GM12878 (cell line): Measurements from ENCODE around the gene MT1G. TPM values are rescaled to one million over a fixed set of nuclear protein-coding genes. Genes with fewer than 3 reads are reported as not detected.

Source experiments
- ATAC-seq: fragments of 200-7000 bp; cut with Tn5 transposase; 3 replicates; pipeline ENCODE4 v1.9.1; 2020; ENCODE audit warnings: mild to moderate bottlenecking, moderate library complexity
- BruUV-seq: library from RNA; stranded (reverse); fragments of 400-500 nt; replicated peaks from 2 replicates; lab custom pipeline; 2021; lab: Mats Ljungman, UMichigan
- CTCF ChIA-PET: fragments of 300-600 bp; sonication (Branson Sonifier 250); formaldehyde crosslinking; extraction: SDS; loops from one replicate; lab custom pipeline; 2021; ENCODE audit warnings: inconsistent platforms; lab: Yijun Ruan, JAX
- POLR2A ChIA-PET: fragments of 350-600 bp; formaldehyde crosslinking; extraction: SDS; loops from one replicate; lab custom pipeline; 2021; ENCODE audit warnings: inconsistent platforms; lab: Charles Lee
- RAD21 ChIA-PET: fragments of 300-600 bp; sonication (Branson Sonifier 250); formaldehyde crosslinking; loops from one replicate; lab custom pipeline; 2023; ENCODE audit warnings: antibody characterized with exemption; ENCODE audit not compliant: unreplicated experiment; lab: Charles Lee
- SMC1A ChIA-PET: fragments of 300-600 bp; sonication (Branson Sonifier 250); formaldehyde crosslinking; loops from one replicate; lab custom pipeline; 2023; ENCODE audit not compliant: unreplicated experiment, uncharacterized antibody; lab: Charles Lee
- DNase-seq: peaks from one replicate; pipeline ENCODE4 v3.0.0-alpha.2; 2011; ENCODE audit warnings: low read depth, low spot score
- FAIRE-seq: peaks from 3 replicates; lab custom pipeline; 2011; peaks lifted over from hg19 to GRCh38; lab: Jason Lieb, UNC
- H2AFZ ChIP-seq: 2 replicates; pipeline ENCODE4 v1.6.0; 2011; ENCODE audit warnings: low read depth, low read length, control low read depth; ENCODE audit not compliant: control insufficient read depth
- H3K27ac ChIP-seq: 2 replicates; pipeline ENCODE4 v1.5.1; 2011; ENCODE audit warnings: control low read depth; ENCODE audit not compliant: control insufficient read depth, insufficient read depth
- H3K27me3 ChIP-seq, 2 experiments: replicated peaks in 1 of 2; 2 replicates each; pipeline versions ENCODE4 v1.6.0 to v1.6.1; 2011; ENCODE audit warnings: low read length in 1 of 2; ENCODE audit not compliant: control insufficient read depth in 2 of 2, insufficient read depth in 2 of 2
- H3K36me3 ChIP-seq, 2 experiments: 2 replicates each; pipeline ENCODE4 v1.5.1; 2011; ENCODE audit warnings: low read length in 1 of 2; ENCODE audit not compliant: control insufficient read depth in 2 of 2, insufficient read depth in 2 of 2
- H3K4me1 ChIP-seq: 2 replicates; pipeline ENCODE4 v1.6.1; 2011; ENCODE audit warnings: mild to moderate bottlenecking, low read length, moderate library complexity, mixed read lengths; ENCODE audit not compliant: control insufficient read depth, insufficient read depth
- H3K4me2 ChIP-seq: 2 replicates; pipeline ENCODE4 v1.6.0; 2011; ENCODE audit warnings: control low read depth; ENCODE audit not compliant: control insufficient read depth, insufficient read depth
- H3K4me3 ChIP-seq: fragments of 200-600 bp; sonication (generic); 2 replicates; pipeline ENCODE4 v1.5.1; 2016
- H3K79me2 ChIP-seq: 2 replicates; pipeline ENCODE4 v1.6.0; 2011; ENCODE audit warnings: low read length; ENCODE audit not compliant: control insufficient read depth, insufficient read depth
- H3K9ac ChIP-seq: 2 replicates; pipeline ENCODE4 v1.8.0; 2011; ENCODE audit warnings: low read length, control low read depth, mixed read lengths; ENCODE audit not compliant: control insufficient read depth, insufficient read depth
- H3K9me3 ChIP-seq: replicated peaks from 3 replicates; pipeline ENCODE4 v1.5.1; 2011; ENCODE audit warnings: mild to moderate bottlenecking, low read length; ENCODE audit not compliant: control insufficient read depth, insufficient read depth
- H4K20me1 ChIP-seq: 2 replicates; pipeline ENCODE4 v1.6.0; 2011; ENCODE audit not compliant: control insufficient read depth, insufficient read depth
- BRCA1 ChIP-seq: IDR thresholded peaks from 2 replicates; pipeline ENCODE4 v1.6.1; 2011; ENCODE audit warnings: low read depth, low read length, improper control_type of control experiment
- CREM ChIP-seq: IDR thresholded peaks from 2 replicates; pipeline ENCODE4 v1.6.1; 2014; ENCODE audit warnings: antibody characterized with exemption, low read depth
- HDAC2 ChIP-seq: fragments of 200-600 bp; sonication (generic); IDR thresholded peaks from 2 replicates; pipeline ENCODE4 v1.6.1; 2017
- MTA3 ChIP-seq: IDR thresholded peaks from 2 replicates; pipeline ENCODE4 v1.6.1; 2012; ENCODE audit warnings: low read length, inconsistent platforms, borderline replicate concordance
- NFIC ChIP-seq: IDR thresholded peaks from 2 replicates; pipeline ENCODE4 v1.6.1; 2012; ENCODE audit warnings: low read depth, mild to moderate bottlenecking, inconsistent platforms, low read length, moderate library complexity
- NFXL1 ChIP-seq: fragments of 450-650 bp; IDR thresholded peaks from 2 replicates; pipeline ENCODE4 v1.6.1; 2017; ENCODE audit warnings: antibody characterized with exemption, mild to moderate bottlenecking, borderline replicate concordance
- NRF1 ChIP-seq: conservative IDR thresholded peaks from 2 replicates; pipeline ENCODE4 v1.6.1; 2011; ENCODE audit warnings: mild to moderate bottlenecking, low read depth, low read length, improper control_type of control experiment
- RCOR1 ChIP-seq: conservative IDR thresholded peaks from 2 replicates; pipeline ENCODE4 v1.6.1; 2012; ENCODE audit warnings: low read depth, low read length, improper control_type of control experiment
- SREBF1 ChIP-seq: IDR thresholded peaks from 2 replicates; pipeline ENCODE4 v1.6.1; 2012; ENCODE audit warnings: mild to moderate bottlenecking, low read length
- TBL1XR1 ChIP-seq: IDR thresholded peaks from 2 replicates; pipeline ENCODE4 v1.6.1; 2012; ENCODE audit warnings: low read depth, low read length, improper control_type of control experiment
- ZNF207 ChIP-seq: fragments of 450-650 bp; IDR thresholded peaks from 2 replicates; pipeline ENCODE4 v1.6.1; 2014; ENCODE audit warnings: antibody characterized with exemption, mild to moderate bottlenecking, borderline replicate concordance
- ZZZ3 ChIP-seq: IDR thresholded peaks from 2 replicates; pipeline ENCODE4 v1.6.1; 2011; ENCODE audit warnings: low read depth; ENCODE audit not compliant: control insufficient read depth, insufficient read length
- WGBS: methylation state at CpG from one replicate; pipeline ENCODE4 v1.1.6; 2016; ENCODE audit warnings: low lambda C conversion rate; ENCODE audit not compliant: insufficient replicate concordance, insufficient coverage; ENCODE audit errors: missing lambda C conversion rate; 5-methylcytosine and 5-hydroxymethylcytosine counted together
- in situ Hi-C: fragments of 300-500 bp; cut with MboI; formaldehyde crosslinking; loops from 9 replicates; pipeline ENCODE4 v1.14.3; 2018; ENCODE audit warnings: mixed read lengths
- intact Hi-C: fragments of 100-400 bp; cut with micrococcal nuclease; formaldehyde crosslinking; loops from one replicate; pipeline ENCODE4 v1.14.2; 2022; ENCODE audit not compliant: unreplicated experiment
- polyA plus RNA-seq, 11 experiments: library from polyadenylated mRNA; depleted of rRNA in 4 of 11; unstranded in 6 of 11; stranded (reverse) in 5 of 11; fragments of >200 nt; fragmentation: Nextera tagmentation in 4 of 11; fragmentation: Illumina TruSeq in 1 of 11; extraction: Ambion mirVana in 4 of 11; extraction: Trizol in 1 of 11; gene quantifications; 1 replicate in 1 of 11; 2 replicates in 10 of 11; pipeline versions ENCODE4 v1.2.1 to v1.2.3, GENCODE V29; 2011 to 2016; ENCODE audit warnings: inconsistent platforms in 2 of 11, missing spikeins in 2 of 11, low read depth in 1 of 11
- total RNA-seq, 4 experiments: library from RNA; depleted of rRNA in 3 of 4; stranded (reverse); fragments of >200 nt in 3 of 4; fragmentation: Illumina TruSeq in 1 of 4; extraction: Trizol in 1 of 4; gene quantifications; 2 replicates each; pipeline versions ENCODE4 v1.2.1 to v1.2.3, GENCODE V29; 2013 to 2021
- TF ChIP-seq, protein P1 (sequence below): fragments of 450-650 bp; IDR thresholded peaks from 2 replicates; pipeline ENCODE4 v1.6.1; 2017; ENCODE audit warnings: antibody characterized with exemption, mild to moderate bottlenecking, moderate library complexity
- TF ChIP-seq, protein P2 (sequence below): fragments of 450-650 bp; conservative IDR thresholded peaks from 2 replicates; pipeline ENCODE4 v1.6.1; 2017; ENCODE audit warnings: mild to moderate bottlenecking, moderate library complexity

Gene MT1G
- total and polyA plus RNA-seq, 10 of the 15 experiments (the other 5 are each of a cell fraction or from before 2014, with no cell fraction given): 1.2 to 9.1 (median 4.6) TPM

DNA sequence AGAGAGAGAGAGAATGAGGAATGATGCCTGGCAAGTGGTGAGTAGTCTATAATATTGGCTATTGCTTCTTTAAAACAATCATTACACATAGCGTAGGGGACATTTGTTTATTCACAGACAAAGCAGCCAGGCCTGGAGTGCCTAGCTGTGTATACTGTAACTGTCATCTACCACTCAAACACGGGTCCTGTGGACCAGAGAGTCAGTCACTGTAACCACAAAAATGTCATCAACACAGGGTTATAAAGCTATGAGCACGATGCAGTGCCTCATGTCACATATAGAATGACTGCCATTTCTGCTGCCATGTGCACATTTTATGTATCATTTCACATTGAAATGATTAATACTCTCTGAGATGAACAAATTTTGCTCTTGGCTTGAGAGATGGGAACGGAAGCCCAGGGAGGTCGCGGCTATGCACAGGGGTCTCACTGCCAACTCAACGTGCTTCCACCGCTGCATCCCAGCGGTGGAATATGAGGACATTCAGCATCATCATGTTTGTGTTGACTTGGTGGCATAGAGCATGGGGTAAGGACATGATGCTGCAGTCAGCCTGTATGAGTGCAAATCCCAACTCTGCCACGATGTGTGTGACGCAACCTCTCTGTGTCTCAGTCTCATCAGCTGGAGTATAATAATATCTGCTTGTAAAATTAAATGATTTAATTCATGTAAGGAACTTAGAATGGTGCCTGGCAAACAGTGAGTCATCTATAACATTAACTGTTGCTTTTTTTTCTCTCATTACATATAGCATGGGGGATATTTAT is 5.1 kb upstream of the MT1G start:
- Histone ChIP-seq H3K9ac (no peak overlapping the region), H3K4me3 (no peak overlapping the region), H2AFZ (no peak overlapping the region), H3K79me2 (no peaks in the 10 kb centered on the region), H3K4me2 (no peak overlapping the region), H4K20me1 (no peaks in the 10 kb centered on the region), H3K4me1 (no peaks in the 10 kb centered on the region), H3K27me3 (peaks cover 11 to 17% of the 10 kb centered on the region in 2 experiments), H3K9me3 (no peaks in the 10 kb centered on the region), H3K27ac (no peak overlapping the region), H3K36me3 (no peaks in the 10 kb centered on the region)
- SMC1A ChIA-PET: interaction anchor here (1.0 to 1.5 kb wide), 3 partner anchors 28 to 30 kb away, joined by 4 to 7 read pairs (median 5); no protein-coding TSS in a partner anchor
- TF ChIP-seq, protein P1, sequence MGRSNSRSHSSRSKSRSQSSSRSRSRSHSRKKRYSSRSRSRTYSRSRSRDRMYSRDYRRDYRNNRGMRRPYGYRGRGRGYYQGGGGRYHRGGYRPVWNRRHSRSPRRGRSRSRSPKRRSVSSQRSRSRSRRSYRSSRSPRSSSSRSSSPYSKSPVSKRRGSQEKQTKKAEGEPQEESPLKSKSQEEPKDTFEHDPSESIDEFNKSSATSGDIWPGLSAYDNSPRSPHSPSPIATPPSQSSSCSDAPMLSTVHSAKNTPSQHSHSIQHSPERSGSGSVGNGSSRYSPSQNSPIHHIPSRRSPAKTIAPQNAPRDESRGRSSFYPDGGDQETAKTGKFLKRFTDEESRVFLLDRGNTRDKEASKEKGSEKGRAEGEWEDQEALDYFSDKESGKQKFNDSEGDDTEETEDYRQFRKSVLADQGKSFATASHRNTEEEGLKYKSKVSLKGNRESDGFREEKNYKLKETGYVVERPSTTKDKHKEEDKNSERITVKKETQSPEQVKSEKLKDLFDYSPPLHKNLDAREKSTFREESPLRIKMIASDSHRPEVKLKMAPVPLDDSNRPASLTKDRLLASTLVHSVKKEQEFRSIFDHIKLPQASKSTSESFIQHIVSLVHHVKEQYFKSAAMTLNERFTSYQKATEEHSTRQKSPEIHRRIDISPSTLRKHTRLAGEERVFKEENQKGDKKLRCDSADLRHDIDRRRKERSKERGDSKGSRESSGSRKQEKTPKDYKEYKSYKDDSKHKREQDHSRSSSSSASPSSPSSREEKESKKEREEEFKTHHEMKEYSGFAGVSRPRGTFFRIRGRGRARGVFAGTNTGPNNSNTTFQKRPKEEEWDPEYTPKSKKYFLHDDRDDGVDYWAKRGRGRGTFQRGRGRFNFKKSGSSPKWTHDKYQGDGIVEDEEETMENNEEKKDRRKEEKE: no peak
- TF ChIP-seq ZZZ3: no peak
- no peak for TF ChIP-seq BRCA1
- no peak for TF ChIP-seq TBL1XR1
- TF ChIP-seq SREBF1: no peak
- no peak for TF ChIP-seq HDAC2
- TF ChIP-seq NRF1: no peak
- TF ChIP-seq ZNF207: no peak
- TF ChIP-seq CREM: no peak
- no peak for TF ChIP-seq RCOR1
- TF ChIP-seq NFIC: no peak
- no peak for TF ChIP-seq NFXL1
- TF ChIP-seq MTA3: no peak
- TF ChIP-seq, protein P2, sequence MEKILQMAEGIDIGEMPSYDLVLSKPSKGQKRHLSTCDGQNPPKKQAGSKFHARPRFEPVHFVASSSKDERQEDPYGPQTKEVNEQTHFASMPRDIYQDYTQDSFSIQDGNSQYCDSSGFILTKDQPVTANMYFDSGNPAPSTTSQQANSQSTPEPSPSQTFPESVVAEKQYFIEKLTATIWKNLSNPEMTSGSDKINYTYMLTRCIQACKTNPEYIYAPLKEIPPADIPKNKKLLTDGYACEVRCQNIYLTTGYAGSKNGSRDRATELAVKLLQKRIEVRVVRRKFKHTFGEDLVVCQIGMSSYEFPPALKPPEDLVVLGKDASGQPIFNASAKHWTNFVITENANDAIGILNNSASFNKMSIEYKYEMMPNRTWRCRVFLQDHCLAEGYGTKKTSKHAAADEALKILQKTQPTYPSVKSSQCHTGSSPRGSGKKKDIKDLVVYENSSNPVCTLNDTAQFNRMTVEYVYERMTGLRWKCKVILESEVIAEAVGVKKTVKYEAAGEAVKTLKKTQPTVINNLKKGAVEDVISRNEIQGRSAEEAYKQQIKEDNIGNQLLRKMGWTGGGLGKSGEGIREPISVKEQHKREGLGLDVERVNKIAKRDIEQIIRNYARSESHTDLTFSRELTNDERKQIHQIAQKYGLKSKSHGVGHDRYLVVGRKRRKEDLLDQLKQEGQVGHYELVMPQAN: no peak
- BruUV-seq: no TSS peak
- WGBS: 55% methylated on average over 11 of the region's 11 CpGs
- RAD21 ChIA-PET: interaction anchor here (1.2 to 2.5 kb wide), 2 partner anchors 20 to 29 kb away, joined by 4 to 11 read pairs; no protein-coding TSS in a partner anchor
- ATAC-seq (no peak), DNase-seq (no peak), FAIRE-seq (no peak)
- CTCF ChIA-PET: interaction anchor here (1.1 to 2.6 kb wide), 2 partner anchors 29 to 69 kb away, joined by 6 to 28 read pairs; no protein-coding TSS in a partner anchor
- intact Hi-C loops: no loop called here
- in situ Hi-C loops: no loop called here
- POLR2A ChIA-PET: interaction anchor here (0.6 kb wide), 1 partner anchor 25 kb away, joined by 3 read pairs; no protein-coding TSS in a partner anchor
